NCI-H2196 (cell line): Measurements from ENCODE around the gene DBH.
"Not testable (repeated sequence)": the region's sequence is repeated elsewhere in the genome, so short reads cannot be mapped to it uniquely, and the experiment has no call there.

Source experiments
- DNase-seq: peaks from one replicate; lab custom pipeline; 2025; ENCODE audit not compliant: unreplicated experiment; lab: John Stamatoyannopoulos, UW

The DBH gene

DNA sequence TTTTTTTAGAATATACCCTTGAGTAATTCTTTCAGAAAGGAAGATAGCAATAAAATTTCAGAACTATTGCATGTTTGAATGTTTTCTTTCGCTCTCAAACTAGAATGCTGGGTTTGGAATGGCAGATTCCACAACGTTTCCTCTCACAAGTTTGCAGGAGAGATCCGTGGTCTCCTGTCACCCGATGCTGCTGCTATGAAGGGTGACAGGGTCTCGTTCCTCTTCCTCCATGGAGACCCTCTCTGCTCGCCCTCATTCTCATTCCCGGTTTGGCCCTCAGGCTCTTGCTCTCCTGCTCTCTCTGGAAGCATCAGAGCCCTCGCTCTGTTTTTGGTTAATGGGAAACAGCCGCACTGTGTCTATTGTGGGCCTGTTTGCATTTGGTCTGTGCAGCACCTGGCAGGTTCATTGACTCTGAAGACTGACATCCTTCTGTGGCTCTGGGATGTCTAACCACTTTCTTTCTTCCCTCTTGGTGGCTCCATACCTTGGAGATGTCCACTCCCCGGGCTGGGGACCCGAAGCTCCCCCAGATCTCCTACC, 14.4 kb upstream of the DBH start:
- no peak for DNase-seq

DNA sequence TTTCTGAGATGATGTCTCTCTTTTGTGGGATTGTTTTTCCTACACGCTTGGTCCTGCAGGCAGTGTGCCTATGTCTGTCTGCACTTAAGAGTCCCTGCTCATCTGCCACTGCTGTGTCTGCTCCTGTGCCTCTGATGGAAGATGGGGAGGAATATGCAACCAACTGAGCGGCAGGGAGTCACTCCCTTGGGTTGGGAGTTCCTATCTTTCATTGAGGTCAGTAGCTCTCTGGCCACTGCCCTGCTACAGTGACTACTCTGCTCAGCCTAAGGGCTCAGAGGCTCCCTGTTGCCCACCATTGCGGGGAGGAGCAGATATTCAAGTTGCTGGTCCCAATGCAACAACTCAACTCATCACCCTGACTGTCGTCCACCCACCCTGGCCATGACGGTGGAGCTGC, 13.6 kb upstream of the DBH start:
- DNase-seq, result no peak

DNA sequence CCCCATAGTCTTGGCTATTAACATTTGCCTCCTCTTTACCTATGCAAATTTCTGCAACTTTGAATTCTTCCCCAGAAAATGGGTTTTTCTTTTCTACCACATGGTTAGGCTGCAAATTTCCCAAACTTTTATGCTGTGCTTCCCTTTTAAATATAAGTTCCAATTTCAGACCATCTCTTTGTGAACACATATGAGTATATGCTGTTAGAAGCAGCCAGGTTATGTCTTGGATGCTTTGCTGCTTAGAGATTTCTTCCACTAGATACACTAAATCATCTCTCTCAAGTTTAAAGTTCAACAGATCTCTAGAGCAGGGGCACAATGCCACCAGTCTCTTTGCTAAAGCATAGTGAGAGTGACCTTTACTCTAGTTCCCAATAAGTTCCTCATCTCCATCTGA, 10.2 kb upstream of the DBH start:
- not testable (repeated sequence) for DNase-seq

DNA sequence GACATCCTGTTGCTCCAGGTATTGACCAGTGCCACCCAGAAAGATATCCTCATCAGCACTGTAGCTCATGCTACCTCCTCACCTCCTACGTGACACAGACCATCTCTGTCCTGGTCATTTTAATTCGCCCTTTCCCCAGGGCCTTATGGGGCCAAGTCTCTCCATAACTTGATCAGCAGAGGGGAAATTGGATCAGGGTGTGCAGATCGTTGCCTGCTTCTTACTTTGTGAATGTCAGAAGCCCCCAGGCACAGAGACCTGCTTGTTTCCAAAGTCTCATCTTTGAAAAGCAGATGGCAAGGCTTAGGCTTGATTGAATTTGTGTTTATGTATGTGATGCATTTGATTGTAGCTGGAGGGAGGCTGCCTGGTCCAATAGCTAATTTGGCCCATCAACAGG, 8.8 kb upstream of the DBH start:
- DNase-seq, result no peak

DNA sequence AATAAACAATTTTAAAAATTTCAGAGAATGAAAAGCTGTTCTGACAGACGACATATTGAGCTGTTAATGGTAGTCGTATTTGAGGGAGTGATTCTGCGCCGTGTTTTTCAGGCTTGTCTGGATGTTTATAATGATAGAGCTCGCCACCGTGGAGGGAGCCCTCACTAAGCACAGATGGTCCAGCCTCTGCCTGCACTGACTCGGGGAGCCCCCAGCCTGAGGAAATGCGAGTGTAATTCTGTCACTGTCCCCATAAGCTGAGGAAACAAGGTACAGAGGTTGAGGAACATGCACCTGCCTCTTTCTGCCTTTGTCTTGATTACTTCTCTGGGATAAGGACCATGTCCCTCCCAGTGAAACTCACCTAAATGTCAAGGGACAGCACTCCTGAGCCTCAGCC, 7.4 kb upstream of the DBH start:
- no peak for DNase-seq

DNA sequence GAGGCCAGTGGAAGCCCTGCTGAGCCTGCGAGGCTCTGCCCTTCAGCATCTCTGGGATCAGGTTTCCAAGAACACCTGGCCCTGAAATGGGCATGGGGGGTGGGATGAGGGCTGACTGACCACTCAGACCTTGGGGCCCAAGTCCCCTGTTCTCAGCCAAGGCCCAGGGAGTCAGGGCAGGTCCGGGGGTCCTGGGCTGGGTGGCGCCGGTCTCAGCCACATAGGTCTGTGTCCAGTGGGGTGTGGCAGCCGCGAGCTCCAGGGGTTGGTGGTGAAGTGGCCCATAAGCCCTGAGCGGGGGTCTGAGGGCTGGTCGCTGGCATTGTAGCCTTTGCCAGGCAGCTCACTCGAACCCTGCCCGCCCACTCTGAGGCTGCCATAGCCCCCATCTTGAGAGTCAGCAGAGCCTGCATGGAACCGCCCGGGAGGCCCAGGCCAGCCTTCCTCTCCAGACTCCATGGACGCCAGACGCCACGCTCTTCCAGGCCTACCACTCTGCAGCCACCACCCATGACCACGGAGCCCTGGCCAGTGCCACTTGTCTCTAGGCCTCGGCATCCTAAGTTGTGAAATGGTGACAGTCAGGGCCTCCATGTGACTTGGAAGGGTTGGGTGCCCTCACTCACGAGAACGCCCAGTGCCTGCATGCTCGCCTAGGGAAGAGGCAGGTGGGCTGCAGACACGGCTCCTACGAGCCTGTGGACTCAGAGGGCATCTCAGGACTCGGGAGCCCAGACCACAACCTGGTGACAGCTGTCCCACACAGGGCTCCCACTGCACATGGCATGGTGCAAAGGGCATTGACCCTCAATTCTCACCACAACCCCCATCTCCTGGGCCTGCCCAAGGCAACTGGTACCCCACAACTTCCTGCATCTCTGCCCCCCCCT, 6.7 kb upstream of the DBH start:
- no peak for DNase-seq

DNA sequence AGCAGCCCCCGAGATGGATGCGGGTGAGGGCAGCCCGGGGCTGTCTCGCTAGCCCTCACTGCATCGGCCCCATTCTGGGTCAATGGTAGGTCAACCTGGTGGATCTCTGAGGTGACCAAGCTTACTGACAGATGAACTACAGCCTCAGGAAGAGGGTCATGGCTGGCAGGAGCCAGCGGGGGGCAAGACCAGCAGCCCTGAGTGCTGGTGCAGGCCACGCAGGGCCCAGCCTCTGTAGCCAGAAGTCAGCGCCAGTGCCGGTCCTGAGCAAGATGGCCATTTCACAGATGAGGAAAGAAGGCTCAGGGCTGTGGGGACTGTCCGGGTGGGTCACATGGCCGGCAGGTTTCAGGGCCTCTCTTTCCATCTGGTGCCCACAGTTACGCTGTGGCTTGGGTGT, 5.1 kb upstream of the DBH start:
- DNase-seq, result no peak

DNA sequence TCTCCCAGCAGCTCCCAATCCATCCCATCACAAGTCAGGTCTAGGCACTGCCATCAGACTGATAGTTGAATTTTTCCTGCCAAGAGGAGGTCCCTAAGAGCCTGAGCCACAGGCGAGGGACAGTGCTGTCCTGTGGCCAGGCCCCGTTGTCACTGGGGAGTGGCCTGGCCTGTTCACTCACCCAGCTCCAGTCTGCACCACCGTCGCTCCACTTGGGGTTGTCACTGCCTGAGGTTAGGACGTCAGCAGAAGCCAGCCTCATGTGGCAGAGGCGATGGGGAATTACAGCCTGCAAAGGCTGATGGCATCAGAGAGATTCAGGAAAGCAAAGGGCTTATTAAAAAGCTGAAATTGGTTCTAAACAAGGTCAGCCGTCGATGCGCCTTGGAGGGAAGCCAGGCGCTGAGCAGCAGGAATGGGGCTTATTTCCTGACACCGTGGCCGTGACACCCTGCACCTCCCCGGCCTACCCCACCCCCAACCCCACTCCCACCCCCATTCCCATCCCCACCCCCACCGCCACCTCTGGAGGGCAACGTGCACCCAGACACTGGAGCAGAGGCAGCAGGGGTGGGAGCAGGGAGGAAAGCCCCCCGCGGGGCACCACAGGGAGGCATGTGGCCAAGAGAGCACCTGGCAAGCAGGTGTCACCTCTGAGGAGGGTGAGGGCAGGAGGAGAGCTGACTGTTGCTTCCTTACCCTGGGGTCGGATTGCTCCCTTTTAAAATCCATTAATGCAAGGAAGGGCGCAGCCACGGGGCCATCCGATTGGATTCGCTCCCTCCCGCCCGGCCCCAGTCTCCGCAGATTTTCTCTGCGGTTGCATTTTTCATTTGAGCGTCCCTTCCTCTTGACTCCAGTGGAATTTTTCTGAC, 3.1 kb upstream of the DBH start:
- DNase-seq, result peak; percentile 66

DNA sequence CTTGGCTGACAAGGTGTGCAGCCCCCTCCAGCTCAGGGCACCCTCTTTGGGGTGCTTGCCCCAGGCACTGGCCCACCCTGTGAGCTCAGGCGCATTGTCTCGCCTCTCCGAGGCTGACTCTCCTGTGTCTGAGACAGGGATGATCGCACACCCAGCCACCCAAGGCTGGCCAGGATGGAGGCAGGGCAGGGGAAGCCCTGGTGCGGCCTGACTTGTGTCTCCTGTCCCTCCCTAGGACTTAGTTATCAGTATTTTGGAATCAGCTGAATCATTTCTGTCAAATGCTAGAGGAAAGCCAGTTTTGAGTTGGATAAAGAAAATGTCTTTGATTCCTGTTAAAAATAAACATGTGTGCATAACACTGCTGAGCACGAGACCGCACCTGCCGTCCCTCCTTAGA, 2.5 kb upstream of the DBH start:
- peak; percentile 52 for DNase-seq

DNA sequence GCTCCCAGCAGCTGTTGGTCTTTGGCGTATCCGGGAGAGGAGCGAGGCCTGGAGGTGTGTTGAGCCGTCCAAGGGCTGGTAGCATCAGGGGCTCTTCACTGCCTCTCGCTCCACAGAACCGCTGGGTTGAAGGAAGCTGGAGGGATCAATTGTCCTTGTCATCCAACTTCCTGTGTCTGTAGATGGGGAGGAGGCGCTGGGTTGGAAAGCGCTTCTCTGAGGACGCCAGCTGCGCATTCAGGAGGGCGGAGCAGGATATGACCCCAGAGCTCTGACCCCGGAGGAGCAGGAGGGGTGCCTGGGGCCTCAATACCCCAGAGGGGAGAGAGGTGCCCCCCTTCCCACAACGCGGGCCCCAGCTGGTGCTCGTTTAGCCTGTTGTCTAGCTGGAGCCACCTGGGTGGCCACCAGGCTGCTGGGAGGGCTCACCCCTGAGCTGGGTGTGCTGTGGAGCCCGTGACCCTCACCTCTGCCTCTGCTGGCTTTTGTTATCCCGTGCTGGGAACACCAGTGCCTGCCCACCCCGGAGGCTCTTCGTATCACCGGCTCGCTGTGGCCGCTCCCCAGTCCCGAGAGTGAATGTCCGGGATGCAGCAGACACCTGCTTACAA, 2.0 kb upstream of the DBH start:
- DNase-seq, result peak; percentile 57

DNA sequence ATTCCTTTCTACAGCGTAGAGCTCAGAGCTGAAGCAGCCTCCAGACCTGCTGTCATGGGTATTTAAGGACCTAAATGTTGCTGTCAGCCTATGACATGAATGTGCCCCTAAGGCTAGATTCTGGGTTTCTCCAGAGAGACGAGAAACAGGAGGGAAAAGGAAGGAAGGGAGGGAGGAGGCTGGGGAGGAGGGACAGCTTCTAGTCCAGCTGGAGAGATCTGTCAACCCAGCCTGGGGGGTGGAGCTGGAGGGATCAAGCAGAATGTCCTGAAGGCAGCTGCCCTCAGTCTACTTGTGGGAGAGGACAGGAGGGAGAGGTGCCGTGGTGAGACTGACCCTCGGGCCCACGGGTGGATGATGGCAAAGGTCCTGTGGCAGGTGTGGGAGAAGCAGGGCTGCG, 1.1 kb upstream of the DBH start:
- no peak for DNase-seq

DNA sequence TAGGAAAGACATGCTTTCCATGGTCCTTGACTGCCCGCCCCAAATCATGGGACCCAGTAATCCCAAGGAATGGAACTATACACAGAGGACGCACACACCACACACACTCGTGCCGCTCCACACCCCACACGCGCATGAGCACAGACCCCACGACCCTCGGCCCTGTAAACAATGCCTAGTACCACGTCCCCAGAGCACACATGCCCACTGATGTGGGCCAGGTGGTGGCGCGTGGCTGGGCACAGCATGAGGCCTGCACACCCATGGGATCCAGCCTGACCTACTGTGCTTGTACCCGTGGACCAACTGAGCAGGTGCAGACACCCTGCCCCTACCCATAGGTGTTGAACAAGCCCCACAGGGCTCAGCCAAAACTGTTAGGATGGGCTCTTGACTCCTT, 739 bp downstream of the DBH start:
- no peak for DNase-seq

DNA sequence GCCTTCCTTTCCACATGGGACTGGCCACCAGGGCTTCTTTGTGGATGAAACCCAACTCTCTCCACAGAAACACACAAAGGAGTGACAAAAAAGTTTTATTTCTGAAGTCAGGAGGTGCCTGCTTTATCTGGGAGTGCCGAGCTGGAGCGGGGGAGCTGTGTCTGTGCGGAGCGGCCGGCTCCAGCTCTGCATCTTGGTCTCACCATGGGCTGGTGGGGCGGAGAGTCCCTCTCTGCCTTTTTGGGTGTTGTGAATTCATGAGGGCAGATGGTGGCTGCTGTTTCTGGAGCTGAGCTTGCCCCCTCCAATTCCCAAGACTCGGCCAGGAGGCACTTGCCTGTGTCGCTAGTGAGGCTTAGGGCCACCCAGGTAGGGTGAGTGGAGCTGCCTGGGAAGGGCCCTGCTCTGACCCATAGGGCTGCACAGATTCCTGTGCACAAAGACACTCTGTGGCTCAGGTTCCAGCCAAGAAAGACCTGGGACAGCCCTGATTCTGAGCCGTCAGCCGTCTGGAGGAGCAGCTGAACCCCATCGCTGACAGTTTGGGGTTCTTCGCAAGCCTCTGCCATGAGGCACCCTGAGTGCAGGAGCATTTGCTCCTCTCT, 1.4 kb downstream of the DBH start:
- DNase-seq, result no peak

DNA sequence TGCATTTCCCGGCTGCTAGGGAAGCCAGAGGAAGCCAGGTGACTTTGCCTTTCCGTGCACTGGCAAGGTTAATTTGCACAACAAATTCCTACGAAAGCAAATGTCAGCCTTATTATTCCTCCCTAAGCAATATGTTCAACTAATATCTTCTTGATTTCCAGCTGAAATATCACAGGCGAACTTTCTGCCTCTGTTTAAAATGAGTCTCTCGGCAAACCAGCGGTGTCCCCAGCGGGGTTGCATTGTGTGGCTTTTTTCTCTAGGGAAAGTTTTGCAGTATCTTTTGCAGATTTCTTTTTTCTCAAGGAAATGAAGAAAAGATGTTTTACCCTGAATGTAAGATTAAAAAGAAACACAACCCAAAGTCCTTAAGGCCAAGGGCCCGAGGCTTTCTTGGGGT, 1.9 kb downstream of the DBH start:
- DNase-seq, result no peak

DNA sequence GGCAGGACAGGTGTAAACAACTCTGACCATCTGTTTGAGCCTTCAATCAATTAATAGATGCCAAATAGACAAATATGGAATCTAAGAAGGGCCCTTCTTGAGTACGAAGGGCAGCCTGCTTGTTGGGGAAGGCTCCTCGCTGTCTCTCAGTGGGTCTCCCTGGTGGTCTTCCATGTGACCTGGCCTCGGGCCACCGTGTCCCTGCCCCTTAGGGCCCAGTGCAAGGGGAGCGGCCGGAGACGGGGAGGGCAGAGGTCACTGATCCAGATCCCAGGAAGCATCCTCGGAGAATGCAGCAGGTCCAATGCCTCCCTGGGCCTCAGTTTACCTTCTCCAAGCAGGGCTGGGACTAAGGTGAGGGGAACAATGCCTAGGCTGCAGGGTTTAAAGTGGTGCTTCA, 2.5 kb downstream of the DBH start:
- DNase-seq, result no peak

DNA sequence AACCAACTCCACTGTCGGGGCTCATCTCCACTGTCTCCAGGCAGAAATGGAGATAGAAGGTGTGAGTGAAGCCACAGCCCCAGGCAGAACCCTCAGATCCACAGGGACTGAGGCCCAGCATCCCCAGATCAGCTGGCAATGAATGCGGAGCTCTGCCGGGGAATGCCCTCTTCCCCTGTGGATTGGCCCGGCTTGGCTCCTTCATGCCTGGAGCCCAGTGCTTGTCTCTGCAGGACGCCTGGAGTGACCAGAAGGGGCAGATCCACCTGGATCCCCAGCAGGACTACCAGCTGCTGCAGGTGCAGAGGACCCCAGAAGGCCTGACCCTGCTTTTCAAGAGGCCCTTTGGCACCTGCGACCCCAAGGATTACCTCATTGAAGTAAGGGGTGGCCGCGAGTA, 3.5 kb downstream of the DBH start:
- DNase-seq, result no peak

DNA sequence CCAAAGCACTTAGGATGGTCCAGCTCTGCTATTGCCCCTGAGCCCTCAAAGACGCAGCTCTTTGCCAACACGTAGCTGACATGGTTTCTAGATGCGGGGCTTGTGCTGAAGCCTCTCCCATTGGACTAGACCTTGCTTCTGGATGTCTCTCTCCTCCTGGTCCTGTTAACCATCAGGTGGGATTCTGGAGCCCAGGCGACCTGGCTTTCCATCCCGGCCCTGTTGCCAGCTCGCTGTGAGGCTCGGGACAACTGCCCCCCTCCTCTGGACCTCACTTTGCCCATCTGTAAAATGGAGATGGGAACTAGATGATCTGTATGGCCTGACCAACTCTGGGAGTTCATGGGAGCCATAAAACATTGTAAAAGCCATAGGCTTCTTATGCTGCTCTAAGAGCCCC, 4.0 kb downstream of the DBH start:
- DNase-seq, result no peak

DNA sequence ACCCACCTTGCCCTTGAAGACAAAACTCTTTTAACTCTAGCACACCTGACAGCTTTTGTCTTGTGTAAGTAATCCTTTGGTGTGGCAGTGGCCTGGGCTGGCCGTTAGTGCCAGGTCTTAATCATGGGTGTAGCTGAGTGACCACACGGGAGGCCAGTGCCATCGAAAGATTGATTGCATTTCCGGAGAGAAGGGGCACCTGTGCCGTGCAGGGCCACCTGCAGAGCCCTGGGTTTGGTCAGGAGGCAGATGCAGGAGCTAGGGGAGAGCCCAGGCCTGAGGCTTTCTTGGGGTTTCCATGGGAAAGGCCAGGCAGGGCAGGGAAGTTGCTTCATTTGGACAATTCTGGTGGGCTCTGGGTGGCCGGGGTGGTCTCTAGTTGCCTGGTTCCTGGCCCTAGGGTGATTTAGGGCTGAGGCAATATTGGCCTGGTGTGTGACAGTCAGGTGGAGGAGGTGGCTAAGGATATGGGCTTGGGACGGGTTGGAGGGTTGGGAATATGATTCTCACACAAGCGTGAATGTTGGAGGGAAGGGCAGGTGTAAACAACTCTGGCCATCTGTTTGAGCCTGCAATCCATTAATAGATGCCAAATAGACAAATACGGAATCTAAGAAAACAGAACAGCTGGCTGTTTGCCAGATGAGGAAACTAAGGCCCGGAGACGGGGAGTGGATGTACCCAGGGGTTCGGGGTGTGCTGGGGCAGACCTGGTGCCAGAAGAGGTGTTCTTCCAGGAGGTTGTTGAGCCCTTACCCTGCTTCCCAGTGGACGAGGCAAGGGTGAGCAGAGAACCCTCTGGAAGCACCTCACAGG, 4.6 kb downstream of the DBH start:
- DNase-seq, result no peak

DNA sequence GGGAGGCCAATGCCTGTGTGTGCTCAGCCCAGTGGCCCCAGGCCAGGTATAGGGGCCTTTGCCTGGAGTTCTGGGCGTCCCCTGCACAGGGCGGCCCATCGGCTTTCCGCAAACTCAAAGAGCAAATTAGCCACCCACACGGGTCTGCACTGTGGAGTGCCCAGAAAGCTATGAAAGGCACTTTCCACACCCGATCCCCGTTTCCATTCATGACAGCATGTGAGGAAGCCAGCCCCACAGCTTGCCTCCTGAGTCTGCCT, 5.2 kb downstream of the DBH start:
- DNase-seq, result no peak

DNA sequence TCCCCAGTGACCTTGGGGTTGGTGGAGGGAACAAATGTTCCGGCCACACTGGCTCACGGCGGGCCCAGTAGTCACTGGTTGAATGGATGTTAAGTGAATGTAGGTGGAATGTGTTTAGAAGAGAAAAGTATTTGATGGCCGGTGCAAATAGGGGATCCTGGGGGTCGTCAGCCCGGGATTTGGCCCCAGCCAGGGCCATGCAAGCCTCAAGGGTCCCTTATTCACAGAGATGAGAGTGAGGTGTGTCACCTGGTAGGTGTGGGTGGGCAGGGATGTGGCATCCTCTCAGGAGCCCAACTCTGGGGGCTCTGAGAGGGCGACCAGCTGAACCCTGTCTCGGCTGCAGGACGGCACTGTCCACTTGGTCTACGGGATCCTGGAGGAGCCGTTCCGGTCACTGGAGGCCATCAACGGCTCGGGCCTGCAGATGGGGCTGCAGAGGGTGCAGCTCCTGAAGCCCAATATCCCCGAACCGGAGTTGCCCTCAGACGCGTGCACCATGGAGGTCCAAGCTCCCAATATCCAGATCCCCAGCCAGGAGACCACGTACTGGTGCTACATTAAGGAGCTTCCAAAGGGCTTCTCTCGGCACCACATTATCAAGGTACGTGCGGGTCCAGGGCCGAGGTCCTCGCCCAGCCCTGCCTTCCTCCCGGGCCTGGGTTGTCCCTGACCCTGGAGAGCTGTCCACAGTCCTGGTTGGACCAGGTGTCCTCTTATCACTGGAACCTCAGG, 5.9 kb downstream of the DBH start:
- no peak for DNase-seq
